ENCODE measurements around the gene SNAI3.

Gene SNAI3

GRCh38 chr16:88686439-88687253 lies at the start of gene SNAI3:
Gene SNAI3, minus strand, starts transcription at chr16:88686507. Its CDS starts 101 bp downstream, at chr16:88686406.
- no peak within 1 kb of the TSS for H3K27ac ChIP-seq
- DNase-seq (ENCODE audit: low read depth, low spot score) = no peak

- H3K27ac ChIP-seq = no peak overlapping the region
- DNase-seq (ENCODE audit: low read depth, low spot score) = no peak
Observed at GRCh38 chr16:88736088-88736487, 49.8 kb upstream of the SNAI3 start.

- DNase-seq (ENCODE audit: low read depth, low spot score) = no peak
- no peak overlapping the region for H3K27ac ChIP-seq
Observed at GRCh38 chr16:88735616-88736015, 49.3 kb upstream of the SNAI3 start.

- no peak overlapping the region for H3K27ac ChIP-seq
- DNase-seq (ENCODE audit: low read depth, low spot score) = no peak
Observed at GRCh38 chr16:88735121-88735520, 48.8 kb upstream of the SNAI3 start.

- DNase-seq (ENCODE audit: low read depth, low spot score) = no peak
- H3K27ac ChIP-seq = no peak overlapping the region
Observed at GRCh38 chr16:88734361-88734728, 48.0 kb upstream of the SNAI3 start.

- H3K27ac ChIP-seq = no peak overlapping the region
- no peak for DNase-seq (ENCODE audit: low read depth, low spot score)
Observed at GRCh38 chr16:88733630-88734360, 47.5 kb upstream of the SNAI3 start.

- DNase-seq (ENCODE audit: low read depth, low spot score) = no peak
- no peak overlapping the region for H3K27ac ChIP-seq
Observed at GRCh38 chr16:88732961-88733294, 46.6 kb upstream of the SNAI3 start.

GRCh38 chr16:88732172-88732960 lies 46.1 kb upstream of the SNAI3 start:
- H3K27ac ChIP-seq = no peak overlapping the region
- no peak for DNase-seq (ENCODE audit: low read depth, low spot score)

GRCh38 chr16:88731699-88732098 lies 45.4 kb upstream of the SNAI3 start:
- no peak overlapping the region for H3K27ac ChIP-seq

GRCh38 chr16:88730632-88731607 lies 44.6 kb upstream of the SNAI3 start:
- DNase-seq (ENCODE audit: low read depth, low spot score) = no peak
- no peak overlapping the region for H3K27ac ChIP-seq

More at GRCh38 chr16:88731699-88732098, 45.4 kb upstream of the SNAI3 start:
- no peak for DNase-seq (ENCODE audit: low read depth, low spot score)

GRCh38 chr16:88727871-88728270 lies 41.6 kb upstream of the SNAI3 start:
- H3K27ac ChIP-seq = no peak overlapping the region
- DNase-seq (ENCODE audit: low read depth, low spot score) = no peak

GRCh38 chr16:88726981-88727380 lies 40.7 kb upstream of the SNAI3 start:
- no peak for DNase-seq (ENCODE audit: low read depth, low spot score)
- no peak overlapping the region for H3K27ac ChIP-seq

GRCh38 chr16:88726408-88726749 lies 40.1 kb upstream of the SNAI3 start:
- DNase-seq (ENCODE audit: low read depth, low spot score) = no peak
- no peak overlapping the region for H3K27ac ChIP-seq

GRCh38 chr16:88725609-88726407 lies 39.5 kb upstream of the SNAI3 start:
- no peak for DNase-seq (ENCODE audit: low read depth, low spot score)
- H3K27ac ChIP-seq = no peak overlapping the region

GRCh38 chr16:88724855-88725555 lies 38.7 kb upstream of the SNAI3 start:
- no peak overlapping the region for H3K27ac ChIP-seq
- no peak for DNase-seq (ENCODE audit: low read depth, low spot score)

GRCh38 chr16:88723911-88724310 lies 37.6 kb upstream of the SNAI3 start:
- no peak for DNase-seq (ENCODE audit: low read depth, low spot score)
- H3K27ac ChIP-seq = no peak overlapping the region

- H3K27ac ChIP-seq = no peak overlapping the region
- DNase-seq (ENCODE audit: low read depth, low spot score) = no peak
Observed at GRCh38 chr16:88723507-88723887, 37.2 kb upstream of the SNAI3 start.

GRCh38 chr16:88722784-88723506 lies 36.6 kb upstream of the SNAI3 start:
- H3K27ac ChIP-seq = no peak overlapping the region
- no peak for DNase-seq (ENCODE audit: low read depth, low spot score)
